NCI-H446 (cell line): ENCODE measurements around the gene XPNPEP1.

Experiments used
- DNase-seq, 2 experiments: peaks; one replicate each; lab custom pipeline; 2025; lab: John Stamatoyannopoulos, UW

The XPNPEP1 gene

DNA sequence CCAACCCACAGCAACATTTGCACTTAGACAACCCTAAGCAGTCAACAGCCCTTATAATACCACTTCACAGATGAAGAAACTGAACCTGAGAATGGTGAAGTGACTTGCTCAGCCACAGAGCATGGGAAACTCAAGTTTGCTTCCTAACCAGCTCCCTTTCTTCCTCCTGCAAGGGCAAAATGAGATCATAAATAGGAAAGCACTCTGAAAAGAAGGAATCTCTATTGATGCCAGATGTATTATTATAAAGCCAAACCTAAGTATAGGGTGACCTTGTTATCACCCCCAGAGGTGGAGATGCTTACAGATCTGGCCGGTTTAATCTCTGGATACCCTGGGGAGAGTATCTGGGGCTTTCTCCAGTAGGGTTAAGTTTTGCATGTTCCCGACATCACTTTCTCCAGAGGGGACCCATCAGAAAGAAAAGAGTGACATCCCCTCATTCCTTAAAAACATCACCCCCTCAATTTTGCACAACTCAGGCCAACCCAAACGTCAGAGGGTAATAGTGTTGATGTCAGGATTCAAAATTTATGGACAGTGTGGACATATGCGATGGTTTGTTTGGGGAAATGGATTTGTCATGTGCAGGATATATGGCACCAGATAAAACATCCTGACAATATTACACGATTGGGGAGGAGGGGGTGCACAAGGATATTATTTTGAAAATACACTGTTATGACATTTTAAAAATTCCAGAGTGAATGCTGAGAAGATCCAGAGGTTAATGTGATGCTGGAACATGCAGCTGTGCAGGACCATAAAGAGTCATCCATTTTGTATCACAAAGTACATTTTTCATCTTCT lies 24.0 kb upstream of the XPNPEP1 start:
- no peak for DNase-seq

DNA sequence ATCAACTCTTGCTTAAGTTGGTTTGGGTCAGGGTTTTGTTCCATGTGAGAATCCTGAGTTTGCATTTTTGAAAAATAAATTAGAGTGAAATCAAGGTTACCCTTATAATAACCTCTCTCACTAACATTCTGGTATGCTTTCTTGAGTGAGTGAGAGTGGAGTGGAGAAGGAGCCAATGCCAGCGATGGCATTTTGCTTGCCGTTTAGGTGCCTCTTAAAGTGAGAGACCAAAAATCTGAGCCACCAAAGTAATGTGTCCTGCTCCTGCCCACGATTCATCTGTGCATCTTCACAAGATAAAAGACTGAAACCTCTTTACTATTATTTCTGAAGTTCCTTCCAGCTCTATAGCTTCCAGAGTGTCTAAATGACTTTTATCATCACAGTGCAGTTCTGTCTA lies 23.4 kb upstream of the XPNPEP1 start:
- no peak for DNase-seq

DNA sequence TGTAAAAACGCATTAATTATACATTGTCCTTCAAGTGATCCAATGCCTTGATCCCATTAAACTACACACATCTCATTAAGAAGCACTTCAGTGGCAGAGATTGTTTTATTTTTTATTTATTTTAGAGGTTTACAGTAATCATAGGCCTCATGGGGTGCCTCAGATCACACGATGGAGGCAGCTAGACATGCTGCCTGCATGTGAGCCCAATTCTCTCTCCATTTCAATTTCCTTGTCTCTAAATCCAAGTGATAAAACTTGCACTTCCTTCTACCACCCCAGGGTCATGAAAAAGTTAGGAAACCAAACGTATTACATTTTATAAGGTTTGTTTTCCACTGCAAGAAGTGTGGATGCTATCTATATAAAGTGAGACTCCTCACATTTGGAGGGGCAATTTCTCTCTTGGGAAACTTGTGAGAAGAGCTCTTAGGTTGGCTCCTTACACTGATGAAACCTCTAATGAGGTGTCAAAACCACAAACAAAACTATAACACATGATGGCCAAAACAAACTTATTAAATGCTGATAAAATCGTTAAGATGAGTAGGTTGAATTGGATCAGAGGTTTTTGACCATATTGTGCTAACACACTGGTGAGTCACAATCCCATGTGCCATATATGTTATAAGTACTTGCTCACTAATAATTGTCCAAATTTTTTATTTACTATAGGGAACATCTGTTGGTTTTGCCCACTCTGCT lies 22.3 kb upstream of the XPNPEP1 start:
- DNase-seq: no peak

DNA sequence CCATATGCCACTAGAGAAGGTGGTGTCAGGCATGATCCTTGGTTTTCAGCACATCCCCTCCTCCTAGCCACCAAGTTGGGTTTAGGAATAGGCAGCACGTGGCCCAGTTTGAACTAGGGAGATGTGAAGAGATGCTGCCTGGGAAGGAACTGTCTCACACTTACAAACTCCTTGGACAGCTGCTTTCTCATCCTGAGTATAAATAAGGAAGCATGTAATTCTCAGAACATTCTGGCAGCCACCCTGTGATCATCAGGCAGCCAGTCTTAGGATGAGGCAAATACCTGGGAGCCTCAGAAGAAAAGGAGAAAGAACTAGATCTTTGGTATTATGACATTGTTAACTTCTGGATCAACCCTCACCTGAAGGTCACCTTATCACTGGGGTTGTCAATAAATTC lies 21.3 kb upstream of the XPNPEP1 start:
- DNase-seq: no peak

DNA sequence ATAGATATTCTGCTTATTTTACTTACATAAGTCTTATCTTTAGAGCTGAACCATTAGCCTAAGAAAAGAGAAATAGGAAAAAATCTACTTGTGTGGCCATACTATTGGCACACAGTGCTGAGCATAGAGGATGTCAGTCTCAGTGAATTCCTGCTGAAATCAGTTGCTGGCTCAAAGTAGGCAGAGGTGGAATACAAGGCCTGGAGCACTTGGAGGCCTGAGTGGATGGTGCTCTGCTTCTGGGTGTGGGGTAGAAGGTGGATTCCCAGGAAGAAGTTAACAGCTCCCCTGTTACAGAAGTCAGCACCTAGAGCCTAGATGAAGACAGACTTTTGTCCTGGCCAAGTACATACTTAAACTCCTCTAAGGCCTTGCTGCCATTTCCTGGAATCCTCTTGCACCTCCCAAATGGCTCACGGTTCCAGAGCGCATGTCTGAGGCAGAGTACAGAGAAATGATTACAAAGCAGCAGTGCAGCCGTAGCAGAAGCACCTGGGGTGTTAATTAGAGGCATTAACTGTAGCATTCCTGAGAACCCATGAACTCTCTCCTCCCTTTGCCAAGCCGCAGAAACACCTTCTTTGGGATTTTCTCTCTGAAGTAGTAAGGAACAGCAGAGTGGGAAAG lies 18.0 kb upstream of the XPNPEP1 start:
- no peak for DNase-seq

DNA sequence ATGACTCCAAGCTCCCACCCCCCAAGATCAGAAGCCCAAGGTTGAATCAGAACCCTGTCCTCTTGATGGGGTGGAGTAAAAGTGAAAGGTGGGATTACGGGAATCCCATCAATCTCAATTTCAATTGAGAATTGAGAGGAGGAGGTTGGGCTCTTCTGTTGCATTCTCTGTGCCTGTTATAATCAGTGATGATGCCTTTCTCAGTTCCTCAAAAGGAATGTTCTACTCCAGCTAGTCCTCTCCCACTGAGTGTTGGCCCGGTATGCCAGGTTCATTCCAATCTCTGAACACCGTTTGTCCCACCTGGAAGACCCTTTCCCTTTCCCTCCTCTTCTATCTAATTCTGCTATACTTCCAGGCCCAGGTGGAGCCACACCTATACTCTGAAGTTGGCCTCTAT lies 17.2 kb upstream of the XPNPEP1 start:
- no peak for DNase-seq

DNA sequence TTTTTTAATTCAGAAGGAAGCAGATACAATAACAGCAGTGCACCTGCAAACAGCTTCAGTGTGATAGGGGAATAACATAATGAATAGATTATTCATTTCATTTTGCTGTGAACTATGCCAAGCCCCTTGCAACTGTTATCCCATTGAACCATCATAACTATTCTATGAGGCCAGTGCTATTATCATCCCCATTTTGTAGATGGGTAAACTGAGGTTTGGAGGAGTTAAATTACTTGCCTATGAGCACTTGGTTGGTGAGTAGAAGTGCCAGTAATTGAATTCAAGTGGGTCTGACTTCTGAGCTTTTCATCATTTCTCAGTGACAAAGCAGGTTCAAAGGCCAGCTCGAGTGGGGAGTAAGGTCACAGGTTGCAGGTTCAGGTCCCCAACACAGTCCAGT lies 16.8 kb upstream of the XPNPEP1 start:
- no peak for DNase-seq

DNA sequence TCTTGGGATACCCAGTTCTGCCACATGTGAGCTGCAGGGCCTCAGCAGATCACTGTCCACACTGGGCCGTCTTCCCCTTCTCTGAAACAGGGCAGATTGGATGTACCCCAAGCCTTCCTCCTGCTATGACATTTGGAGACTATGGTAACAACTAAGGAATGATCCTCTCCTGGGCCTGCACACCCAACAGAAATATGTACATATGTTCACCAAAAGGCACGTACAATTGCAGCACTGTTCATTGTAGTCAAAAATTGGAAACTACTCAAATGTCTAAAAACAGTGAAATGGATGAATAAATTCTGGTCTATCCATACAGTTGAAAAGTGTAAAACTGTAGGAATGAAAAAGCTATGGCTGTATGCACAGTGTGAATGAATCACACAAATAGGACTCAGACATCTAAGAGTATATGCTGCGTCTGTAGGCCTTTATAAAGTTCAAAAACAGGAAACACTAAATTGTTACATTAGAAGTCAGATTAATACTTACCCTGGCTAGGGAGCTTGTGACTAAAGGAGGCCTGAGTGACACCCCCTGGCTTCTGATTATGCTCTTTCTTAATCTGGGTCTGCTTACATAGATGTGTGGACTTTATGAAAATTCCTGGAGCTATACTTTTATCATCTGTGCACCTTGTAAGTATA lies 16.1 kb upstream of the XPNPEP1 start:
- no peak for DNase-seq

DNA sequence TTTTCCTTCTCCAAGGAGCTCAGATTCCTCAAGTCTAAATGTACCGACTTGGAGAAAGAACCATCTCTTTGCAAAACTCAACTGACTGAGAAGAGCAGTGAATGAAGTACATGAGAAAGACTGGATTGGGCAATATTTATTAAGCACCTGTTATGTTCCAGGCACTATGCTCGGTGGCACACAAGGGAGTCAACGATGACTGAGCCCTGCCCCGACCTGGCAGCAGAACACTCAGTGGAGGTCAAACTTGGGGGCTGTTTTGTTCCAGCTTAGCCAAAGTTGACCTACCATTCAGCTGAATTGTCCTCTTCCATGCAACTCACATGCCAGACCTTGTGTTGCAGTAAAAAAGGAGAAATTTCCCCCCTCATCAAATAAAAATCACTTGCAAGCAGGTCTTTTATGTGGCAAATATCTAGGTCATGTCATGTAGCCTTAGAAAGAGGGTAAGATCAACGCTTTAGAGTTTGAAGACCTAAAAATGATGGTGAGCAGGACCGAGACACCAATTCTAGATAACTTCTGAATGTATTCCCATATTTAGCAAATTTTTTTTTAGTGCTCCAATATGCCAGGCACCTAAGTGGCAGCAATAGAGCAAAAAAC lies 14.3 kb upstream of the XPNPEP1 start:
- no peak for DNase-seq

DNA sequence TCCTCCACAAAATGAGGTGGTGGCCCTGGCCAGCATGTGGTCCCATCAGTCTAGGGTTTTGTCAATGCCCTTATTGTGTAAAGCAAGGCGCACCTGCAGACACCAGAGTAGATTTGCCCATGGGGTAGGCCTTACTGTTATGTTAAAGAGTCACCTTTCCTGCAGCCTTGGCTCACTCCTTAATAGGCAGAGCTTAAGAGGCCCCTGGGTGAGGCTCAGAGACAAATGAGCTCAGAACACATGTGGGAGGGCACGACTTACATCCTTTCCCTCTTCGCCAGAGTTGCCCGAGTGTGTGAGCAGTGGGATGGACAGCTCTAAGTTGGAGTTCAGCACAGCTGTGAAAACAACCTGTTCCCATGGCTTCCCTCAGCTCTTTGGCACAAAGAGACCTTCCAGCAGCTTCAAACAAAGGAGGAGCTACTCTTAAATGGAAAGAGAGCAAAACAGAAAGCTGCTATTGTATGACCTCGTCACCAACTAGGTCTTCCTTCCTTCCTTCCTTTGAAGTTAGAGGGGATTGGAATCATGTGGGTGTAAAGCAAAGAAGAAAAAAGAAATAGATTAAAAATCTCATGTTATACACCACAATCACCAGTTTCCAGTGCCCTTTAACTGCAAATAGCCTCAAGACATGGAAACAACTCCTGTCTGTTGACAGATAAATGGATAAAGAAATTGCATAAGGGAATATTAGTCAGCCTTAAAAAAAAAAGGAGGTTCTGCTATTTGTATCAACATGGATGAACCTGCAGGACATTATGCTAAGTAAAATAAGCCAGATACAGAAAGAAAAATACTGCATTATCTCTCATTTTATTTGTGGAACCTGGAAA lies 11.9 kb upstream of the XPNPEP1 start:
- no peak for DNase-seq

DNA sequence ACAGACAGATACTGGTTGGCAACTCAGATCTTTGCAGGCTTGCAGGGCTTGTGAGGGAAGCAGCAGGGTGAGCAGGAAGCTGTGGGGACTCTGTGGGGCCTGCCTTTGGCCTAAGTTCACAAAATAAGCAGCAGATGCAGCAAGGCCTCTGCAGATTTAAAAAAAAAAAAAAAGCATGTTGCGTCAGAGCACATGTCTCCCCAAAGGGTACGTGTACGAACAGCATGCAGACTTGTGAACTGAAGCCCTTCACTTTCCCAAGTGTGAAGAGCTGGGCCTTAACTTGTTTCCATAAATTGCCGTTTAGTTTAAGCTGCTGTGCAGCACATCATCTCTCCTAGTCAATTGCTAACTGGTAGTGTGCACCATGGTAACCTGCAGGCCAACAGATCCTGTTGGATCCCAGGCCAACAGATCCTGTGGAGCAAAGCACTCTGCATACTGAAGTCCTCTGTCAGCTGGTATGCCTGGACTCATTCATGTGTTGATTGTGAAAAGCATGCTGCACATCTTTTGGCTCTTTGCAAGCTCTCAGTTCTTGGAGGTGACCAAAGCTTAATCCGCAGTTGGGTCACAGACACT lies 10.8 kb upstream of the XPNPEP1 start:
- no peak for DNase-seq

DNA sequence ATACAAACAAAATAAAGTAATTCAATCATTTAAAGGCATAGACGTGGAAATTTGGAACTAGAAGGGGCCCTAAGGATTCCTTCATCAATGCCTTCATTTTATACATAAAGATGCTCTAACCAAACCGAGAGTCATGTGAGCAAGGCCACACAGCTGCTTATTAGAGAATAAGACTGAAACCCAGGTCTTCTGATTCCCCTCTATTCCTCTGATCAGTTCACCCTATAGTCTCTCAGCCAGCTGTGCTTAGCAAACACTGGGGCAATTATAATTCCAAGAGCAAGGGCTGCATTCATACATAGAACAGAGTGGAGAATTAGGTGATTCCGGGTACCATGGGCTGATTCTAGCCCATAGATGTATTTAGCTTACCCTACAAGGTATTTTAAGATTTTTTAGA lies 9.7 kb upstream of the XPNPEP1 start:
- no peak for DNase-seq

DNA sequence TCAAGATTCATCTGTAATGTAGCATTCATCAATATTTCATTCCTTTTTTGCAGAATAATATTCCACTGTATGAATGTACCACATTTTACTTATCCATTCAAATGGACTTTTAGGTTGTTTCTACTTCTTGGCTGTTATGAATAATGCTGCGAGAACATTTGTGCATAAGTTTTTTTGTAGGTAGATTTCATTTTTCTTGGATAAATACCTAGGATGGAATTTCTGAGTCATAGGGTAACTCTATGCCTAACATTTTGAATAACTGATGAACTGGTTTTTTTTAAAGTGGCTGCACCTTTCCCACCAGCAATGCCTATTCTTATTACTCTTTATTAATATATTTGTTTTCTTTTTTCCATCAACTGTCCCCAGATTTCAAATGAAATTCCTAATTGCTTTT lies 9.1 kb upstream of the XPNPEP1 start:
- no peak for DNase-seq

DNA sequence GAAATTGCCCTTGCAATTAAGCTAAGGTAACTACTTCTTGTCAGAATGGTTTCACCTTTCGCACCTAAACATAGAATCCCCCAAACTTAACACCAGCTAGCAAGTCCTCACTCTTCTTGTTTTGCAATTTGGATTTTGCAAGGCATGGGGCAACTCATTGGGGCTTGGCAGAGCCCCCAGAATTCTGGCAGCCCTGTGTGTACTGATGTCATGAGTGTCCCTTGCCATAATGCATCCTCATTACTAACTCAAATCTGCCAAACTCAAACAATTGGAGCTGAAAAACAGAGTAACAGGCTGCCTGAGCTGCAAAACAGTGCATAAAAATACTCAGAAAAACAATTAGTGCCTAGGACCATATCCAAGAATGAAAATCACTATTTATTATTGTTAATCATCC lies 7.9 kb upstream of the XPNPEP1 start:
- DNase-seq: peak; percentile 49 to 61

DNA sequence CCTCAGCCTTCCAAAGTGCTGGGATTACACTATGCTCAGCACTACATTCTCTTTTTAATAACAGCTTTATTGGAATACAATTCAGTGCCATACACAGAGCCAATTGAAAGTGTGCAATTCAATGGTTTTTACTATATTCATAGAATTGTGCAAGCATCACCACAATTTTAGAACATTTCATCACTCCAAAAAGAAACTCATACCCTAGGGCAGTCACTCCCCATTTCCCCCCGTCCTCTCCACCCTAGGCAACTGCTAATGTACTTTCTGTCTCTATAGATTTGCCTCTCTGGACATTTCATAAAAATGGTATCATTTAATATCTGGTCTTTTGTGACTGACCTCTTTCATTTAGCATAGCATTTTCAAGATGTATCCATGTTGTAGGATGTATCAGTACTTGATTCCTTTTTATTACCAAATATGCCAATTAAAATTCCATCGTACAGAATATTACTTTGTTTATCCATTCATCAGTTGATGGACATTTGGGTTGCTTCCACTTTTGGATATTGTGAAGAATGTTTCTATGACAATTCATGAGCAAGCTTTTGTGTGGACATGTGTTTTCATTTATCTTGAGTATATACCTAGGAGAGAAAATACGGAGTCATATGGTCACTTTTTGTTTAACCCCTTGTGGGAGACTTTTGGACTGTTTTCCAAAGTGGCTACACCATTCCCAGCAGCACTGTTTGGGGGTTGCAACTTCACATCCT lies 6.3 kb upstream of the XPNPEP1 start:
- DNase-seq: no peak

DNA sequence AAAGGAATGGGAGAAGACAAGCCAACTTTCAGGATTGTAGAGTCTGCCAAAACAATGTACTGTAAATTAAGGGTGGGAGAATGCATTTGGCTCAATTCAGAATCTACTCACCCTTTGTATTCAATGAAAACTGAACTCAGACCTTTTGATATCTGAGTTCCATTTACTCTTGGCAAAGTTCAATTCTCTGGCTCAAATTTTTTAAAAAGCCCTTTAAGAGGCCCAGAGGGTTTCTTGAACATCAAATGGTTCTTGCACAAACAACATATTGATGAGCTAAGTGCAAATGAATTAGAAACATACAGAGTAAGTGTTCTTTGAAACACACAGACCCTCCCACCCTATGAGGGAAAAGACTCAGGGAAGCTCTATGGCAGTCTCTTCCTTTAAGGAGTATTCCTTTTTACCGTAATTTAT lies 5.2 kb upstream of the XPNPEP1 start:
- DNase-seq: no peak

DNA sequence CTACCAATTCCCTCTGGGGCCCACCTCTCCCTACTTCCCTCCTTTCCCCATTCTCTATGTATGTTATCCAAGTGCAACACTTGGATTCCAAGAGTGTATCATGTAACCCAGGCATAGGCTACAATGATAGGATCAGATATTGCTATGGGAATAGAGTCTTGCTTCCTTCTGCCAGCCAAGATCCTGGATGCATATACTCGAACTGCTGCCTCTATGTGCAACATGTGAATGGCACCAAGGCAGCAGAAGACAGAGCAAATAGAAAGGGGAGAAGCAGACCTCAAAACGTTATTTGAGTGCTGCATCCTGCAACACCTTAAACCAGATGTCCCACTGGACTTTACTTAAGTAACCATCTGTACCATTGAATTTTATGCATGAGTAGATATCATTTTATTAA lies 3.5 kb upstream of the XPNPEP1 start:
- DNase-seq: no peak

DNA sequence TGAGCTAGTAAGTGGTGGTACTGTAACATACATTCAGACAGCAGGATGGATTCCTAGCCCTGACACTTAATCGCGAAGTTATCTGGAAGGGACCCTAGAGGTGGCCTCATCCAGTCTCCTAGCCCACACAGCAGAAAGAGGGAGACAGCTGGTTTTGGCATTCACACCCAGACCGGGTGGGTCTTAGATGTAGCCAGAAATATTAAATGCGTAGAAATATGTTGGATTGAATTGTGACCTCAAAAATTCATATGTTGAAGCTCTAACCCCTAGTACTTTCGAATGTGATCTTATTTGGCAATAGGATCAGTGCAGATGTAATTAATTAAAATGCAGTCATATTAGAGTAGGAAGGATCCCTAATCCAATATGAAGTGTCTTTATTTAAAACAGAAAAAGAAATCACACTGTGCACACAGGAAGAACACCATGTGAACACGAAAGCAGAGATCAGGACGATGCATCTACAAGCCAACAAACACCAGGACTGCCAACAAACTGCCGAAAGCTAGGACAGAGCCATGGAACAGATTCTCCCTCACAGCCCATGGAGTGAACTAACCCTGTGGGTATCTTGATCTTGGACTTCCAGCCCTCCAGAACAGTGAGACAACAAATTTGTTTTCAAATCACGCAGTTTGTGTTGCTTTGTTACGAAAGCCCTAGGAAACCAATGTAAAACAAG lies 2.9 kb upstream of the XPNPEP1 start:
- no peak for DNase-seq

DNA sequence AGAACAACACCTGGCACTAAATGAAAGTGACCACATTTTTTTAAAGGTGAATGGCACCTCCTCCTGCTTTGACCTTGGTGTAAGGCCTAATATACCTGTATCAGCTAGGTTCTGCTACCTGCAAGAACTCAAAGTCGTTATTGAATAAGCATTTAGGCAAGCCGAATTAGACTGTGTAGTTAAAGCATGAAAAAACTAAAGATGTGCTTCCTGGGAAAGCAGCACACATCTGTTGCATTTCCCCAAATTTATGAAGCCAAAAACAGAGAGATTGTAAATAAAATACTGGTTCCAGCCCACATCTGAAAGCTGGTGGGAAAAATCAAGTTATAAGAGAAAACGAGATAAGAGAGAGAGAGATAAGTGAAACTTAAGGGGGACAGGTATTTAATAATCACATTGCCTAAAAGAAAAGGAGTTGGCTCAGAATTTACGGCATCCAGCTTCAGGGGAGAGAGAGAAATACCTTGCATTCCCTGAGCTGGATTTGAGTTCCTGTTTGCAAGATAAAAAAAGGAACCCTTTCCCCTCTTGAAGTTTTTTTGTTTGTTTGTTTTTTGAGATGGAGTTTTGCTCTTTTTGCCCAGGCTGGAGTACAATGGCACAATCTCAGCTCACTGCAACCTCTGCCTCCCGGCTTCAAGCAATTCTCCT lies 1.8 kb upstream of the XPNPEP1 start:
- no peak for DNase-seq
